Lung (tissue), 12 donors: ENCODE data around the gene TRIM54. TPM values are rescaled to one million over a fixed set of nuclear protein-coding genes. Genes with fewer than 3 reads are reported as not detected.
A peak's percentile ranks its signal among the peaks of the same experiment; 100 is the strongest.
"Not testable (repeated sequence)": the region's sequence is repeated elsewhere in the genome, so short reads cannot be mapped to it uniquely, and the experiment has no call there.

Experiments
- ATAC-seq: fragments of 200-7000 bp; cut with Tn5 transposase; one replicate; pipeline ENCODE4 v1.9.1; 2020; ENCODE audit warnings: moderate number of reproducible peaks; ENCODE audit not compliant: insufficient read depth, low FRiP score
- DNase-seq, 3 donors: peaks; one replicate each; pipeline ENCODE4 v3.0.0-alpha.2; 2013 to 2017
- H3K27ac ChIP-seq, 2 donors: one replicate each; pipeline ENCODE4 v1.5.1; 2013; ENCODE audit warnings: mild to moderate bottlenecking in 2 of 2, moderate library complexity in 2 of 2, control low read depth in 1 of 2, inconsistent platforms in 1 of 2, low read depth in 1 of 2, low read length in 1 of 2
- H3K27me3 ChIP-seq, 3 donors: one replicate each; pipeline ENCODE4 v1.5.1; 2013; ENCODE audit warnings: low read length in 2 of 3; ENCODE audit not compliant: control insufficient read depth in 3 of 3, insufficient read depth in 3 of 3
- H3K36me3 ChIP-seq, 4 donors: one replicate each; pipeline ENCODE4 v1.5.1; 2013; ENCODE audit warnings: low read length in 4 of 4, mild to moderate bottlenecking in 1 of 4, moderate library complexity in 1 of 4; ENCODE audit not compliant: control insufficient read depth in 4 of 4, insufficient read depth in 4 of 4
- H3K4me1 ChIP-seq, 5 donors: one replicate each; pipeline ENCODE4 v1.5.1; 2013; ENCODE audit warnings: low read length in 5 of 5, mild to moderate bottlenecking in 2 of 5, moderate library complexity in 1 of 5; ENCODE audit not compliant: control insufficient read depth in 5 of 5, insufficient read depth in 5 of 5
- H3K4me3 ChIP-seq: one replicate; pipeline ENCODE4 v1.5.1; 2013; ENCODE audit warnings: mild to moderate bottlenecking, control low read depth, moderate library complexity
- H3K9ac ChIP-seq, 2 donors: one replicate each; pipeline ENCODE4 v1.5.1; 2013; ENCODE audit warnings: low read length in 2 of 2, control low read depth in 1 of 2; ENCODE audit not compliant: insufficient read depth in 1 of 2
- H3K9me3 ChIP-seq, 4 donors: one replicate each; pipeline ENCODE4 v1.5.1; 2013; ENCODE audit warnings: low read length in 3 of 4, mild to moderate bottlenecking in 1 of 4, moderate library complexity in 1 of 4; ENCODE audit not compliant: control insufficient read depth in 4 of 4, insufficient read depth in 3 of 4
- WGBS, 2 donors: extraction: QIAGEN DNeasy Blood & Tissue Kit; methylation state at CpG; one replicate each; pipeline ENCODE4 v1.1.7; 2013; 5-methylcytosine and 5-hydroxymethylcytosine counted together
- polyA plus RNA-seq, 2 donors: library from polyadenylated mRNA; stranded (reverse); fragments of 200-250 nt; gene quantifications; one replicate each; pipeline ENCODE4 v1.2.1, GENCODE V29; 2013
- total RNA-seq, 2 donors: library from RNA; depleted of rRNA in 1 of 2; stranded (reverse); fragments of >200 nt in 1 of 2; gene quantifications; one replicate each; pipeline ENCODE4 v1.2.1, GENCODE V29; 2014 to 2021
- TF ChIP-seq, protein P1 (sequence below): IDR thresholded peaks from 2 replicates; pipeline ENCODE4 v1.5.1; 2012; ENCODE audit warnings: mild to moderate bottlenecking; ENCODE audit errors: control extremely low read depth, extremely low read depth
- donor health status: control.
- donor health status: control.
- donor health status: Bipolar disorder and iron deficiency.
- donor health status: healthy.
- donor health status: DM: yes; HTN: yes; CAD: no.

TRIM54 gene
- total and polyA plus RNA-seq, 4 donors: 0.09 to 0.48 (median 0.13) TPM

DNA sequence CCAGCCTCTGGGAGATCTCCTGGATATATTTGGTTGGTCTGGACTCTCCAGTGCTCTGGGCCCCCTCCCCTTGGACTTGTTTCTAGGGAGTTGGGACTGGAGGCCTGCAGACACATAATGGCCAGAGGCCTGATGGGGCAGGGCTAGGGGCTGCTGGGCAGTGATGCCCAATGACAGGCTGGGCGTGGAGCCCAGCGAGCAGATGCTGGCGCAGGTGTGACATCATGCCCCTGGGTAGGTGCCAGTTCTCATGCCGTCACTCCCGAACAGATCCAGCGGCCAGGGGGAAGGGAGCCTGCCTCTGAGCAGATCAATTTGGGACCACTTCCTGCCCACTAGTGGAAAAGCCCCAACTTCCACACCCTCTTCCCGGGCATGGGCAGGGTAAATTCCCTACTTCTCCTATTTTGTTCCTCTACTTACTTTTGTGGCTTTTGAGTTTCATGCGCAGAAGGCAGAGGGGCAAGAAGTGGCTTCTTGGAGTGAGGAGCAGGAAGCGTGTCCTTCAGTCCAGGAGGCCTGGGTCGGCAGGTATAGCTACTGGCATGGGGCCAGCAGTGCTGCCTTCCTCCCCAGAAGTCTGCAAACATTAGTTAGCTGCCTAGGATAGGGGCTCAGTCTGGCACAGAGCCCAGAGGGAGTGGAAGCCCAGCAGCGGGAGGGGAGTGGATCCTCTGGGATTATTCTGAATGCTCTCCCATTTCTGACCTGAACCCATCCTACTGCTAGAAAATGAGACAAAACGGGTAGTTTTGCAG, 34.6 kb downstream of the TRIM54 start:
- Histone ChIP-seq H3K9me3 (no peaks in the 10 kb centered on the region), H3K27ac (no peak overlapping the region), H3K4me3 (no peak overlapping the region), H3K27me3 (no peaks in the 10 kb centered on the region), H3K36me3 (peaks cover 0 to 16% (median 1%) of the 10 kb centered on the region in 4 donors), H3K4me1 (peaks cover 0 to 9% (median 3%) of the 10 kb centered on the region in 5 donors), H3K9ac (no peak overlapping the region)
- 66 to 70% methylated on average over 12 of the region's 12 CpGs for whole genome bisulfite sequencing, 2 donors
- ATAC-seq: no peak
- DNase-seq: peak; percentile 12 to 47 (median 44)
- TF ChIP-seq, protein P1, sequence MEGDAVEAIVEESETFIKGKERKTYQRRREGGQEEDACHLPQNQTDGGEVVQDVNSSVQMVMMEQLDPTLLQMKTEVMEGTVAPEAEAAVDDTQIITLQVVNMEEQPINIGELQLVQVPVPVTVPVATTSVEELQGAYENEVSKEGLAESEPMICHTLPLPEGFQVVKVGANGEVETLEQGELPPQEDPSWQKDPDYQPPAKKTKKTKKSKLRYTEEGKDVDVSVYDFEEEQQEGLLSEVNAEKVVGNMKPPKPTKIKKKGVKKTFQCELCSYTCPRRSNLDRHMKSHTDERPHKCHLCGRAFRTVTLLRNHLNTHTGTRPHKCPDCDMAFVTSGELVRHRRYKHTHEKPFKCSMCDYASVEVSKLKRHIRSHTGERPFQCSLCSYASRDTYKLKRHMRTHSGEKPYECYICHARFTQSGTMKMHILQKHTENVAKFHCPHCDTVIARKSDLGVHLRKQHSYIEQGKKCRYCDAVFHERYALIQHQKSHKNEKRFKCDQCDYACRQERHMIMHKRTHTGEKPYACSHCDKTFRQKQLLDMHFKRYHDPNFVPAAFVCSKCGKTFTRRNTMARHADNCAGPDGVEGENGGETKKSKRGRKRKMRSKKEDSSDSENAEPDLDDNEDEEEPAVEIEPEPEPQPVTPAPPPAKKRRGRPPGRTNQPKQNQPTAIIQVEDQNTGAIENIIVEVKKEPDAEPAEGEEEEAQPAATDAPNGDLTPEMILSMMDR: no peak

DNA sequence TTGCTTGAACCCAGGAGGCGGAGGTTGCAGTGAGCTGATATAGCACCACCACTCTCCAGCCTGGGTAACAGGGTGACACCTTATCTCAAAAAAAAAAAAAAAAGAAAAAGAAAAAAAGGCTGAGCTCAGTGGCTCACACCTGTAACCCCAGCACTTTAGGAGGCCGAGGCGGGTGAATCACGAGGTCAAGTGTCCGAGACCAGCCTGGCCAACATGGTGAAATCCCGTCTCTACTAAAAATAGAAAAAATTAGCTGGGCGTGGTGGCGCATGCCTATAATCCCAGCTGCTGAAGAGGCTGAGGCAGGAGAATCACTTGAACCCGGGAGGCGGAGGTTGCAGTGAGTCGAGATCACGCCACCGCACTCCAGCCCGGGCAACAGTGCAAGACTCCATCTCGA, 37.6 kb downstream of the TRIM54 start:
- 94 to 96% methylated on average over 15 of the region's 15 CpGs for WGBS, 2 donors
- ATAC-seq, H3K27me3 ChIP-seq, H3K27ac ChIP-seq, DNase-seq, H3K9me3 ChIP-seq, H3K9ac ChIP-seq, H3K4me3 ChIP-seq: not testable (repeated sequence)
- peaks cover 0 to 11% (median 0%) of the 10 kb centered on the region in 4 donors for H3K36me3 ChIP-seq
- peaks cover 0 to 23% (median 12%) of the 10 kb centered on the region in 5 donors for H3K4me1 ChIP-seq

- no peaks in the 10 kb centered on the region for H3K9me3 ChIP-seq
- TF ChIP-seq, protein P1: no peak
- H3K27me3 ChIP-seq: no peaks in the 10 kb centered on the region
- H3K4me1 ChIP-seq: peaks cover 0 to 23% (median 12%) of the 10 kb centered on the region in 5 donors
- no peak overlapping the region for H3K9ac ChIP-seq
- ATAC-seq (peak; percentile 68), DNase-seq (no peak)
- H3K27ac ChIP-seq: peak overlapping the region; percentile 60 to 91
- 62 to 80% methylated on average over 8 of the region's 8 CpGs for WGBS, 2 donors
- no peak overlapping the region for H3K4me3 ChIP-seq
- H3K36me3 ChIP-seq: peaks cover 0 to 9% (median 1%) of the 10 kb centered on the region in 4 donors
These were observed 38.8 kb downstream of the TRIM54 start for GRCh38 chr2:27320958-27321543.

GRCh38 chr2:27322301-27322765, 40.1 kb downstream of the TRIM54 start:
- H3K36me3 ChIP-seq: peaks cover 6 to 13% (median 12%) of the 10 kb centered on the region in 4 donors
- peaks cover 0 to 23% (median 12%) of the 10 kb centered on the region in 5 donors for H3K4me1 ChIP-seq
- WGBS, 2 donors: 0 to 3% methylated on average over 10 of the region's 10 CpGs
- H3K9ac ChIP-seq: peak overlapping the region; percentile 98 to 99
- H3K27me3 ChIP-seq: no peaks in the 10 kb centered on the region
- DNase-seq: peak in 2 of 3 donors; percentile 17
- TF ChIP-seq, protein P1: no peak
- peak; percentile 3 for ATAC-seq
- H3K9me3 ChIP-seq: no peaks in the 10 kb centered on the region
- peak overlapping the region; percentile 91 to 97 for H3K27ac ChIP-seq
- peak overlapping the region; percentile 70 for H3K4me3 ChIP-seq
